C4-2B (cell line): ENCODE results near the gene B4GALNT1.

Source experiments
- H3K27ac ChIP-seq: fragments of 450-650 bp; 2 replicates; pipeline ENCODE4 v1.5.1; 2017
- CTCF ChIP-seq: fragments of 450-650 bp; conservative IDR thresholded peaks from 2 replicates; pipeline ENCODE4 v1.5.1; 2017; ENCODE audit warnings: mild to moderate bottlenecking
- ZFX ChIP-seq: fragments of 450-650 bp; IDR thresholded peaks from 2 replicates; pipeline ENCODE4 v1.6.1; 2017

Gene B4GALNT1

GRCh38 chr12:57615637-57616036 is 17.4 kb downstream of the B4GALNT1 start:
- TF ChIP-seq ZFX (no peak), CTCF (no peak)

GRCh38 chr12:57614948-57615500 is 18.0 kb downstream of the B4GALNT1 start:
- no peak overlapping the region for H3K27ac ChIP-seq
- TF ChIP-seq CTCF (no peak), ZFX (no peak)

More at GRCh38 chr12:57615637-57616036, 17.4 kb downstream of the B4GALNT1 start:
- H3K27ac ChIP-seq = no peak overlapping the region

GRCh38 chr12:57614178-57614947 is 18.6 kb downstream of the B4GALNT1 start:
- no peak overlapping the region for H3K27ac ChIP-seq
- TF ChIP-seq CTCF (no peak), ZFX (no peak)

- TF ChIP-seq ZFX = no peak
- TF ChIP-seq CTCF = no peak
- no peak overlapping the region for H3K27ac ChIP-seq
Measured at GRCh38 chr12:57613427-57614109, 19.4 kb downstream of the B4GALNT1 start.

GRCh38 chr12:57612711-57613426 is 20.1 kb downstream of the B4GALNT1 start:
- no peak for TF ChIP-seq ZFX
- no peak for TF ChIP-seq CTCF
- H3K27ac ChIP-seq = no peak overlapping the region

GRCh38 chr12:57611827-57612710 is 20.9 kb downstream of the B4GALNT1 start:
- TF ChIP-seq ZFX = no peak
- TF ChIP-seq CTCF = no peak

More at GRCh38 chr12:57611827-57612710, 20.9 kb downstream of the B4GALNT1 start:
- H3K27ac ChIP-seq = no peak overlapping the region
